ENCODE data around the gene CHCHD4.

Gene CHCHD4

GRCh38 chr3:14130230-14130629 lies 5.6 kb upstream of the CHCHD4 start:
- no peak for TF ChIP-seq CTCF (IDR thresholded peaks at IDR 0.05; ENCODE audit: insufficient read depth, low read length, poor library complexity, severe bottlenecking)
- no peak for DNase-seq (ENCODE audit: extremely low read depth, insufficient read length)
- H3K36me3 ChIP-seq (ENCODE audit: control insufficient read depth, insufficient read depth, low read length), result peaks cover 32% of the 10 kb centered on the region
- H3K4me3 ChIP-seq (replicated peaks; ENCODE audit: low read depth, low read length), result no peak overlapping the region
- no peaks in the 10 kb centered on the region for H3K27me3 ChIP-seq (replicated peaks; ENCODE audit: control insufficient read depth, insufficient read depth, low read length)

- Histone ChIP-seq H3K4me3 (replicated peaks; ENCODE audit: low read depth, low read length) (no peak overlapping the region), H3K36me3 (ENCODE audit: control insufficient read depth, insufficient read depth, low read length) (peaks cover 24% of the 10 kb centered on the region), H3K27me3 (replicated peaks; ENCODE audit: control insufficient read depth, insufficient read depth, low read length) (no peaks in the 10 kb centered on the region)
- TF ChIP-seq CTCF (IDR thresholded peaks at IDR 0.05; ENCODE audit: insufficient read depth, low read length, poor library complexity, severe bottlenecking), result no peak
- DNase-seq (ENCODE audit: extremely low read depth, insufficient read length), result no peak
Observed at GRCh38 chr3:14129296-14129695, 4.6 kb upstream of the CHCHD4 start.

GRCh38 chr3:14128724-14129123 lies 4.1 kb upstream of the CHCHD4 start:
- no peak for DNase-seq (ENCODE audit: extremely low read depth, insufficient read length)
- Histone ChIP-seq H3K36me3 (ENCODE audit: control insufficient read depth, insufficient read depth, low read length) (peaks cover 21% of the 10 kb centered on the region), H3K27me3 (replicated peaks; ENCODE audit: control insufficient read depth, insufficient read depth, low read length) (no peaks in the 10 kb centered on the region), H3K4me3 (replicated peaks; ENCODE audit: low read depth, low read length) (no peak overlapping the region)
- TF ChIP-seq CTCF (IDR thresholded peaks at IDR 0.05; ENCODE audit: insufficient read depth, low read length, poor library complexity, severe bottlenecking), result no peak

DNA sequence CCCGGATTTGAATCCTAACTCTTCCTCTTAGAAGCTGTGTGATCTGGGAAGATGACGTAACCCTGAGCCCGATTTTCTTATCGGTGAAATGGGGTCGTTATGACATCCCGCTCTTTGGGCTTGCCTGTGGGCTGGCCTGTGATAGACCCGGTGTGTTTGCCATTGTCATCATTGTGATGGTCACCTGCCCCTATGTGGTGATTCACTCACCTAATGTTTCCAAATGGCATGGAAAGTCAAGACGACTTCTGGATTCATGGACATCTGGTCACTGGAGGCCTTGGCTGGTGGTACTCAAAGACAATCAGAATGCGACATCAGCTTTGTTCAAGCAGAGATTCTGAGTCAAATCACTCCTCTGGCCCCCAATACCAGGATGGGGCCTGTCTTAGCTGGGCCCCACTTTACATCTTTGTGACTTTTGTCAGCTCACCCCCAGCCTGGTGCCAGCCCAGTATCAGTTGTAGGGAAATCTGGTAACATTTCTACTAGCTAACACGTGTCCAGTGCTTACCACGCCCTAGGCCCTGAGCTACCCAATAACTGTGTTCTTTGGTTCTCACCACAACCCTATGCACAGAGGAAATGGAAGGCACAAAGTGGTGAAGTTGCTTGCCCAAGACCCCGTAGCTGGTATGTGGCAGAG lies 3.0 kb upstream of the CHCHD4 start:
- Histone ChIP-seq H3K4me3 (replicated peaks; ENCODE audit: low read depth, low read length) (no peak overlapping the region), H3K27me3 (replicated peaks; ENCODE audit: control insufficient read depth, insufficient read depth, low read length) (no peaks in the 10 kb centered on the region), H3K36me3 (ENCODE audit: control insufficient read depth, insufficient read depth, low read length) (peaks cover 14% of the 10 kb centered on the region)
- no peak for TF ChIP-seq CTCF (IDR thresholded peaks at IDR 0.05; ENCODE audit: insufficient read depth, low read length, poor library complexity, severe bottlenecking)
- no peak for DNase-seq (ENCODE audit: extremely low read depth, insufficient read length)

- no peak for DNase-seq (ENCODE audit: extremely low read depth, insufficient read length)
- TF ChIP-seq CTCF (IDR thresholded peaks at IDR 0.05; ENCODE audit: insufficient read depth, low read length, poor library complexity, severe bottlenecking), result no peak
- Histone ChIP-seq H3K36me3 (ENCODE audit: control insufficient read depth, insufficient read depth, low read length) (peaks cover 10% of the 10 kb centered on the region), H3K4me3 (replicated peaks; ENCODE audit: low read depth, low read length) (no peak overlapping the region), H3K27me3 (replicated peaks; ENCODE audit: control insufficient read depth, insufficient read depth, low read length) (no peaks in the 10 kb centered on the region)
Observed at GRCh38 chr3:14126887-14127505, 2.3 kb upstream of the CHCHD4 start.
